A549 treated with AZD9567 at 1 μM for 4 hours (cell line): ENCODE results near the gene PKM. TPM values are rescaled to one million over a fixed set of nuclear protein-coding genes. Genes with fewer than 3 reads are reported as not detected.

Experiments
- total RNA-seq: library from RNA; stranded (reverse); fragments of 200-300 nt; extraction: Qiagen RNA extraction; gene quantifications from 5 replicates; pipeline ENCODE4 v1.2.3, GENCODE V29; 2022; ENCODE audit not compliant: insufficient read depth

PKM gene
- total RNA-seq = 2,979 to 3,428 TPM (median 3,179 TPM) in 5 replicates

DNA sequence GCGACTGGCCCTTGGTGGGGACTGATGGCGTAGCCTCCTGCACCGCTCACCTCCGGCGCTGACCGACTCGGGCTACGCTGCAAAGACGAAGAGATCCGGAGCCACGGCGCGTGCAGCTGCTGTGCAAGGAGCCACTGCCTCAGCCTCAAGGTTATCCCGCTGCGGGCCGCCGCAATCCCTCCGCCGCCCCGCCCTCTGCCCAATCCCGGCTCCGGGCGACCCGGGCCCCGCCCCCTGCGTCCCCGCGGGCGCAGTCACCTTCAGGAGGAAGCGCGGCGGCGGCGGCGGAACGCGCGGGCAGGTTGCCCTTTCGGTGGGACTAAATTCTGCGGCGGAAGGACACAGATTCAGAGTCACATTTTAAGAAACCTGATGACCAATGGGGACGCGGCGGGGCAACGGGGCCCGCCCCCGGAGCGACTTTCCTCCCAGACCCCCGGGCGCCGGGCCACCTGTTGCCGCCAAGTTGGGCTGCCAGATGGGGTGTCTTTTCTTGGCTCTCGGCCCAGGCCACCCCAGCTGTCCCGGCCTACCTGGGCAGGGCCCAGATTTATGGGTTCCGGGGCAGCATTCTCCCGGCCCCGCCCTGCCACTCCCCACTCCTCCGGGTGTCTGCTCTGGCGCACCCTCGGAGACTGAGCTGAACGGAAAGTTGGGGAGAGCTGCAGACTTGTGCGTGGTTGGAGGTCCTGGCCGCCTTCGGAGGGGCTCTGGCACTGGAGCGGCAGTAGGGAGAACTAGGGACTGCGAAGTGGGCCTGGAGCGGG, at the start of gene PKM:
Gene PKM, minus strand, starts transcription at position 125 of the 767 bp plus-strand sequence. CDS start 12,093 bp downstream, outside the sequence.

DNA sequence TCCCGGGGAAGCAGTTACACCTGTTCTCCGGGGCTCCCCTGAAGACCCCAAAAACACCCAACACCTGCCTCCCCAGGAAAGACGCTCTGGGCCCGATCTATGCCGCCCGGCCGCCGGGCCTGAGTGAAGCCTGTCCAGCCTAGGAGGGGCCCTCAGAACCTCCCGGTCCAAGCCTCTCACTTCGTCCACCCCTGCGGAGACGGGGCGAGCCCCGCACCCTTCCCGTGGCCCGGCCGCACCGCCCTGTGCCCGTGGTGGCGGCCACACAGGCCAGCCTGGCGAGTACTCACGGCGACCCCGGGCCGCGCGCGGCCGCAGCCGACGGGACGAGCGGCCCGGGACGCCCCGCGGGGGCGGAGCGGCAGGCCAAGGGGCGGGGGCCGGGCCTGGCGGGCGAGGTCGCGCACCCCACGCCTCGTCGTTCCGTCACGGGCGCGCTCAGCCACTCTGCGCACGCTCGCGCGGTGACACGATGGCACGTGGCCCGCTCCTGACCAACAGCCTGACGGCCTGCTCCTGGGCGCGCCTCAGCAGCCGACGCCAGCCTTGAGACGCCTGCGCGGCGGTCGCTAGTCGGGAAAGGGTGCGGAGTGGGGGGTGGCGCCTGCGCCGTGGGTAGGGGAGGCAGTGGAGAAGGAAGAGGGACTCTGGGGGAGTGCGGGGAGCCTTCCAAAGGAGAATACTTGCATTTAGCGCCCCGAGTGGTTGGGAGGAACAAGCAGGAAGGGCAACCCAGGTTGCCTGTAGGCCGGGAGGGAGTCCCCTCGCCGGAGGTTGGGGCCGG, 41.4 kb upstream of the PKM start, which contains the start of gene PARP6:
Gene PARP6, minus strand, starts transcription at position 342 of the 784 bp plus-strand sequence. CDS start 5,077 bp downstream, outside the sequence.

DNA sequence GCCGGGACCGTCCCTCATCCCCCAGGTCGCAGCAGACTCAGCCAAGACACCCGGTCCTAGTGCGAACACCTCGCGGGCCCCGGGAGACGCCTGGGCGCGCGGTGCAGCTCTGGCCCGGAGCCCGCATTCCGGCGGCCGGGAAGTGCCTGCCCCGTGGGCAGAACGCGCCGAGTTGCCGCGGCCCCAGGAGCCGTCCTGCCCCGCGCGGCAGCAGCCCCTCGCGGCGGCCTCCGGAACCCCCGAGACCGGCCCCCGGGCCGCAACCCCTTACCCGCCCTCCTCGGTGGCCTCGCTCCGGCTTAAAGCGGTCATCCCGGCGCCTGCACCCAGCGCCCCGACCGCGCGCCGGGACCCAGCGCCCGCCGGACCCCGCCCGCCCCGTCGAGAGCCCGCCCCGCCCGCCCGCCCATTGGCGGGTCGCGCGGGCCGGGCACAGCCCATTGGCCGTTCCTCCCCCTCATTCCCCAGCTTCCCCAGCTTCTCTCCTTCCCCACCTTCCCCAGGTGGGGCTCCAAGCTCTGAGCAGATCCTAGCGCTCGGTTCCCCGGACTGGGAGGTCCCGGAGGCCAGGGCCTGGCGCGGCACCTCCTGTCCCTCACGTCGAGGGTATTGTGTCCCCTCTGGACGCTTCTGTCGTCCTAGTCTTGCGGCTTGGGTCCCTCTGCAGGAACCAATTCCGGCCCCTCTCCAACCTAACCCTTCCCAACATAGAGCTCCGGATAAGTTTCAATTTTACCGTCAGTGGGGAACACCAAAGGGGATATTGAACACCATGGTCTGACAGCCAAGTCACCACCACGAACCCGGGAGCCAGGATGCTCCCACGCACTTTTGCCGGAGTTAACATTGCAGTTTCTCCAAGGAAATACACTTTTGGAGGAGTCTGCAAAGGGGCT, 33.3 kb downstream of the PKM start, which contains the start of gene GRAMD2A:
Gene GRAMD2A, minus strand, starts transcription at position 328 of the 896 bp plus-strand sequence.

Other genes with a start within 250 kb of the PKM start
- gene MYO9A, start 113.0 kb downstream of the PKM start, total RNA-seq = 7.3 to 12.3 TPM (median 11.8 TPM) in 5 replicates
- gene SENP8, start 112.8 kb downstream of the PKM start, total RNA-seq = 2.3 to 2.8 TPM (median 2.5 TPM) in 4 of 5 replicates, not detected in the other
- 0.05 to 0.13 TPM in 2 of 5 replicates, not detected in the others for gene GRAMD2A, start 33.4 kb downstream of the PKM start, total RNA-seq
- 46.2 to 68.1 TPM (median 66.8 TPM) in 5 replicates for gene PARP6, start 41.4 kb upstream of the PKM start, total RNA-seq
- gene CELF6, start 89.0 kb upstream of the PKM start, total RNA-seq = 0.11 to 0.20 TPM (median 0.12 TPM) in 4 of 5 replicates, not detected in the other
- 127 to 158 TPM (median 150 TPM) in 5 replicates for gene HEXA, start 144.8 kb upstream of the PKM start, total RNA-seq
- gene TMEM202, start 167.1 kb upstream of the PKM start, total RNA-seq = not detected in 5 replicates
- 52.6 to 80.6 TPM (median 74.1 TPM) in 5 replicates for gene ARIH1, start 243.1 kb upstream of the PKM start, total RNA-seq